BJ (cell line): ENCODE data around the gene STK38. TPM values are rescaled to one million over a fixed set of nuclear protein-coding genes. Genes with fewer than 3 reads are reported as not detected.

ENCODE experiments used
- CTCF ChIA-PET: fragments of 350-600 bp; formaldehyde crosslinking; extraction: SDS; loops from one replicate; lab custom pipeline; 2021; ENCODE audit warnings: antibody characterized with exemption, inconsistent platforms; lab: Yijun Ruan, JAX
- POLR2A ChIA-PET: fragments of 300-600 bp; sonication (Branson Sonifier 250); formaldehyde crosslinking; extraction: SDS; loops from one replicate; lab custom pipeline; 2021; ENCODE audit warnings: antibody characterized with exemption; lab: Charles Lee
- DNase-seq: peaks from one replicate; pipeline ENCODE4 v3.0.0-alpha.2; 2011; ENCODE audit warnings: low read depth
- H3K27me3 ChIP-seq: 2 replicates; pipeline ENCODE4 v1.6.0; 2011; ENCODE audit warnings: low read length; ENCODE audit not compliant: control insufficient read depth, insufficient read depth
- H3K36me3 ChIP-seq: 2 replicates; pipeline ENCODE4 v1.5.1; 2011; ENCODE audit warnings: low read length; ENCODE audit not compliant: control insufficient read depth, insufficient read depth
- H3K4me3 ChIP-seq: 2 replicates; pipeline ENCODE4 v1.5.1; 2011; ENCODE audit warnings: low read depth, mild to moderate bottlenecking, control low read depth, low read length
- CTCF ChIP-seq: IDR thresholded peaks from 2 replicates; pipeline ENCODE4 v1.5.1; 2011; ENCODE audit warnings: low read depth, mild to moderate bottlenecking, control low read depth, inconsistent platforms, low read length, moderate library complexity; ENCODE audit not compliant: insufficient read depth
- polyA plus RNA-seq: library from polyadenylated mRNA; depleted of rRNA; stranded (reverse); fragments of >200 nt; gene quantifications from 2 replicates; pipeline ENCODE4 v1.2.3, GENCODE V29; 2011

Gene STK38
- polyA plus RNA-seq, 1 experiment = 22.1 TPM

- H3K36me3 ChIP-seq = peaks cover 8% of the 10 kb centered on the region
Observed at GRCh38 chr6:36479256-36479655, 68.0 kb downstream of the STK38 start.

GRCh38 chr6:36478051-36478526, 69.2 kb downstream of the STK38 start:
- H3K36me3 ChIP-seq = peaks cover 8% of the 10 kb centered on the region
- ChIA-PET POLR2A (no interaction called here), CTCF (interaction anchor here (0.8 to 2.3 kb wide), 3 partner anchors 10 to 132 kb away, joined by 3 to 9 read pairs (median 3); no protein-coding TSS in a partner anchor)
- DNase-seq = no peak
- H3K27me3 ChIP-seq = no peaks in the 10 kb centered on the region
- H3K4me3 ChIP-seq = no peak overlapping the region
- TF ChIP-seq CTCF = no peak

More at GRCh38 chr6:36479256-36479655, 68.0 kb downstream of the STK38 start:
- TF ChIP-seq CTCF = no peak
- CTCF ChIA-PET = interaction anchor here (2.3 kb wide), 1 partner anchor 9 kb away, joined by 9 read pairs; no protein-coding TSS in a partner anchor
- no peak for DNase-seq
- POLR2A ChIA-PET = interaction anchor here (0.6 kb wide), 1 partner anchor 49 kb away, joined by 5 read pairs; no protein-coding TSS in a partner anchor
- H3K27me3 ChIP-seq = no peaks in the 10 kb centered on the region
- no peak overlapping the region for H3K4me3 ChIP-seq

- no peak overlapping the region for H3K4me3 ChIP-seq
- ChIA-PET POLR2A (no interaction called here), CTCF (interaction anchor here (0.5 kb wide), 1 partner anchor 120 kb away, joined by 3 read pairs; no protein-coding TSS in a partner anchor)
- no peak for DNase-seq
- TF ChIP-seq CTCF = no peak
- H3K36me3 ChIP-seq = peaks cover 1% of the 10 kb centered on the region; the same call in 1 of the 2 replicates
- H3K27me3 ChIP-seq = no peaks in the 10 kb centered on the region
Observed at GRCh38 chr6:36469946-36470345, 77.3 kb downstream of the STK38 start.

- POLR2A ChIA-PET = no interaction called here
- CTCF ChIA-PET = interaction anchor here (0.5 kb wide), 1 partner anchor 121 kb away, joined by 3 read pairs; no protein-coding TSS in a partner anchor
- no peak overlapping the region for H3K4me3 ChIP-seq
- peaks cover 1% of the 10 kb centered on the region; the same call in 1 of the 2 replicates for H3K36me3 ChIP-seq
- H3K27me3 ChIP-seq = no peaks in the 10 kb centered on the region
- no peak for TF ChIP-seq CTCF
- no peak for DNase-seq
Observed at GRCh38 chr6:36469148-36469661, 78.1 kb downstream of the STK38 start.

GRCh38 chr6:36467625-36468024, 79.7 kb downstream of the STK38 start:
- DNase-seq = no peak
- H3K36me3 ChIP-seq = peaks cover 1% of the 10 kb centered on the region; the same call in 1 of the 2 replicates
- no peak overlapping the region for H3K4me3 ChIP-seq
- no peak for TF ChIP-seq CTCF
- POLR2A ChIA-PET = no interaction called here
- CTCF ChIA-PET = no interaction called here
- no peaks in the 10 kb centered on the region for H3K27me3 ChIP-seq
